ENCODE data around the gene KCNF1. TPM values are rescaled to one million over a fixed set of nuclear protein-coding genes. Genes with fewer than 3 reads are reported as not detected.

KCNF1 gene
- total and polyA plus RNA-seq, 2 of the 8 experiments (the other 6 are each of a cell fraction or from before 2014, with no cell fraction given): 0.48 to 1.5 TPM

DNA sequence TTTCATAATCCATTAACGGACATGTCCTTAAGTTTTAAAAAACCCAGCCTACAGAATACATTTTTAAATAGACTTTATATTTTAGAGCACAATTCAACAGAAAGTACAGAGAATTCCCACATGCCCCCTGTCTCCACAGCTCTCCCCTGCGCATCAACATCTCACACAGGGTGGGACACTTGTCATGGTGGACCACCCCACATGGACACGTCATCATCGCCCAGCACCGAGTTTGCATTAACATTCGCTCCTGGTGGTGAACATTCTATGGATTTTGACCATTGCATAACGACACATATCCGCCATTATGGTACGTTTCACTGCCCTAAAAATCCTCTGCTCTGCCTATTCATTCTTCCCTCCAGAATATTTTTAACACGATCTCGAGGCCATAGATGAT lies 1.1 kb upstream of the KCNF1 start (continued):
- TF ChIP-seq, protein P1, sequence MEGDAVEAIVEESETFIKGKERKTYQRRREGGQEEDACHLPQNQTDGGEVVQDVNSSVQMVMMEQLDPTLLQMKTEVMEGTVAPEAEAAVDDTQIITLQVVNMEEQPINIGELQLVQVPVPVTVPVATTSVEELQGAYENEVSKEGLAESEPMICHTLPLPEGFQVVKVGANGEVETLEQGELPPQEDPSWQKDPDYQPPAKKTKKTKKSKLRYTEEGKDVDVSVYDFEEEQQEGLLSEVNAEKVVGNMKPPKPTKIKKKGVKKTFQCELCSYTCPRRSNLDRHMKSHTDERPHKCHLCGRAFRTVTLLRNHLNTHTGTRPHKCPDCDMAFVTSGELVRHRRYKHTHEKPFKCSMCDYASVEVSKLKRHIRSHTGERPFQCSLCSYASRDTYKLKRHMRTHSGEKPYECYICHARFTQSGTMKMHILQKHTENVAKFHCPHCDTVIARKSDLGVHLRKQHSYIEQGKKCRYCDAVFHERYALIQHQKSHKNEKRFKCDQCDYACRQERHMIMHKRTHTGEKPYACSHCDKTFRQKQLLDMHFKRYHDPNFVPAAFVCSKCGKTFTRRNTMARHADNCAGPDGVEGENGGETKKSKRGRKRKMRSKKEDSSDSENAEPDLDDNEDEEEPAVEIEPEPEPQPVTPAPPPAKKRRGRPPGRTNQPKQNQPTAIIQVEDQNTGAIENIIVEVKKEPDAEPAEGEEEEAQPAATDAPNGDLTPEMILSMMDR (IDR thresholded peaks at IDR 0.05; ENCODE audit: control extremely low read depth in 1 of 3, insufficient read depth in 1 of 3, low read depth in 1 of 3, low read length in 3 of 3): no peak
- no peak for TF ChIP-seq TEAD4 (IDR thresholded peaks at IDR 0.05; ENCODE audit: low read depth, low read length)
- no peak for TF ChIP-seq CEBPB (IDR thresholded peaks at IDR 0.05; ENCODE audit: low read depth, low read length)
- no peak for TF ChIP-seq TAF1 (IDR thresholded peaks at IDR 0.05; ENCODE audit: low read depth, low read length)
- no peak for TF ChIP-seq KDM4A (IDR thresholded peaks at IDR 0.05; ENCODE audit: low read depth, low read length, severe bottlenecking)
- TF ChIP-seq RNF2 (IDR thresholded peaks at IDR 0.05; ENCODE audit: borderline replicate concordance, low read depth, low read length, missing control alignments, poor library complexity, severe bottlenecking): no peak
- no peak for TF ChIP-seq SIX5 (IDR thresholded peaks at IDR 0.05; ENCODE audit: low read depth, low read length)
- no peak for TF ChIP-seq EP300 (IDR thresholded peaks at IDR 0.05; ENCODE audit: borderline replicate concordance in 1 of 2, low read depth in 2 of 2, low read length in 2 of 2)
- TF ChIP-seq RAD21 (IDR thresholded peaks at IDR 0.05 in 1 of 2, conservative IDR thresholded peaks at IDR 0.05 in 1 of 2; ENCODE audit: low read depth in 2 of 2, low read length in 2 of 2): no peak
- TF ChIP-seq BRCA1 (IDR thresholded peaks at IDR 0.05; ENCODE audit: low read depth, low read length): no peak
